Measurements from ENCODE around the gene UBA3. TPM values are rescaled to one million over a fixed set of nuclear protein-coding genes. Genes with fewer than 3 reads are reported as not detected.

Gene UBA3
- total RNA-seq (2021; ENCODE audit: unreplicated experiment) (45.6 TPM), Bru-seq, nascent RNA (percentile 90 among the genes with signal in this experiment), BruChase-seq, experiment 1, labeled RNA remaining after a 6-hour chase (percentile 92 among the genes with signal in this experiment), BruChase-seq, experiment 2, labeled RNA remaining after a 2-hour chase (percentile 94 among the genes with signal in this experiment)
- polyA plus RNA-seq (2012) = 18.8 and 23.5 TPM in 2 replicates
- long read RNA-seq, transcript UBA3-202 (18 exons, 2,154 nt) = major isoform, 51 of 77 reads
- long read RNA-seq, transcript UBA3-201 (17 exons, 2,112 nt) = minor isoform, 6 of 77 reads
- long read RNA-seq, partial matches to known transcripts = 6 of 77 reads
- long read RNA-seq, other reads (novel, unspliced or antisense) = 12 of 77 reads

GRCh38 chr3:69080233-69080920, at the start of gene UBA3:
Gene UBA3 (minus strand): TSS chr3:69080365. CDS start chr3:69080353, 12 bp downstream.
- BruUV-seq (replicated peaks) = no TSS peak
- ChIA-PET POLR2A (no interaction called here), RAD21 (ENCODE audit: low non-redundant PET in 1 of 2, low total read pairs in 2 of 2, uncharacterized antibody in 2 of 2, unreplicated experiment in 2 of 2) (no interaction called here)
- TF ChIP-seq ZFX (IDR thresholded peaks at IDR 0.05) (peak; percentile 35; the same call in 1 of the 2 replicates), CTCF (IDR thresholded peaks at IDR 0.05 in 2 of 3, conservative IDR thresholded peaks at IDR 0.05 in 1 of 3; ENCODE audit: borderline replicate concordance in 1 of 3, insufficient read depth in 1 of 3, low read depth in 2 of 3, low read length in 2 of 3) (no peak), RAD21 (IDR thresholded peaks at IDR 0.05; ENCODE audit: low read depth) (no peak), MAX (IDR thresholded peaks at IDR 0.05) (peak; percentile 60), POLR2AphosphoS5 (IDR thresholded peaks at IDR 0.05; ENCODE audit: low read depth, low read length) (peak; percentile 79), SRF (IDR thresholded peaks at IDR 0.05; ENCODE audit: low read depth) (no peak), CBX3 (IDR thresholded peaks at IDR 0.05; ENCODE audit: low read depth) (no peak), FOSL1 (IDR thresholded peaks at IDR 0.05; ENCODE audit: low read depth) (no peak), REST (IDR thresholded peaks at IDR 0.05; ENCODE audit: low read depth) (no peak), EZH2 (IDR thresholded peaks at IDR 0.05) (no peak), YY1 (IDR thresholded peaks at IDR 0.05; ENCODE audit: extremely low read depth, insufficient replicate concordance, low read depth, low read length) (peak; percentile 98), JUND (IDR thresholded peaks at IDR 0.05) (no peak), SP1 (IDR thresholded peaks at IDR 0.05; ENCODE audit: low read depth) (peak; percentile 30), ELF1 (IDR thresholded peaks at IDR 0.05; ENCODE audit: borderline replicate concordance, low read depth) (no peak), ZNF274 (IDR thresholded peaks at IDR 0.05; ENCODE audit: low read depth, low read length) (no peak), POLR2A (IDR thresholded peaks at IDR 0.05; ENCODE audit: borderline replicate concordance, extremely low read depth, insufficient read depth, insufficient read length) (no peak), SIN3A (IDR thresholded peaks at IDR 0.05; ENCODE audit: low read depth) (peak; percentile 49; the same call in 1 of the 2 replicates)
- TF ChIP-seq, protein P1, sequence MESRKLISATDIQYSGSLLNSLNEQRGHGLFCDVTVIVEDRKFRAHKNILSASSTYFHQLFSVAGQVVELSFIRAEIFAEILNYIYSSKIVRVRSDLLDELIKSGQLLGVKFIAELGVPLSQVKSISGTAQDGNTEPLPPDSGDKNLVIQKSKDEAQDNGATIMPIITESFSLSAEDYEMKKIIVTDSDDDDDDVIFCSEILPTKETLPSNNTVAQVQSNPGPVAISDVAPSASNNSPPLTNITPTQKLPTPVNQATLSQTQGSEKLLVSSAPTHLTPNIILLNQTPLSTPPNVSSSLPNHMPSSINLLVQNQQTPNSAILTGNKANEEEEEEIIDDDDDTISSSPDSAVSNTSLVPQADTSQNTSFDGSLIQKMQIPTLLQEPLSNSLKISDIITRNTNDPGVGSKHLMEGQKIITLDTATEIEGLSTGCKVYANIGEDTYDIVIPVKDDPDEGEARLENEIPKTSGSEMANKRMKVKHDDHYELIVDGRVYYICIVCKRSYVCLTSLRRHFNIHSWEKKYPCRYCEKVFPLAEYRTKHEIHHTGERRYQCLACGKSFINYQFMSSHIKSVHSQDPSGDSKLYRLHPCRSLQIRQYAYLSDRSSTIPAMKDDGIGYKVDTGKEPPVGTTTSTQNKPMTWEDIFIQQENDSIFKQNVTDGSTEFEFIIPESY (IDR thresholded peaks at IDR 0.05; ENCODE audit: extremely low read depth, insufficient replicate concordance, low read length) = no peak

More at GRCh38 chr3:69080233-69080920, at the start of gene UBA3:
- intact Hi-C loops (cut with micrococcal nuclease) = loop anchor here (1.0 to 2.0 kb wide), 2 partner anchors 28 to 68 kb away; partner anchors contain the start of genes EOGT and TMF1
- CTCF ChIA-PET = no interaction called here
- peaks cover 41% of the 10 kb centered on the region for H3K79me2 ChIP-seq (ENCODE audit: insufficient read depth, low read length)
- peaks cover 22 to 45% of the 10 kb centered on the region in 2 experiments for H3K4me1 ChIP-seq (ENCODE audit: control insufficient read depth in 1 of 2, insufficient read depth in 2 of 2, low read length in 2 of 2)
- peak within 1 kb of the TSS; percentile 85 for H3K9ac ChIP-seq (ENCODE audit: low read length)
- peak; percentile 85 for ATAC-seq
- H2AFZ ChIP-seq (ENCODE audit: low read depth, low read length, poor library complexity, severe bottlenecking) = peak within 1 kb of the TSS; percentile 98
- peak; percentile 56 for DNase-seq (ENCODE audit: low read depth, low spot score)
- H3K36me3 ChIP-seq (ENCODE audit: control insufficient read depth in 1 of 2, insufficient read depth in 2 of 2, low read length in 2 of 2) = no peaks in the 10 kb centered on the region
- no peaks in the 10 kb centered on the region for H3K9me3 ChIP-seq (ENCODE audit: control insufficient read depth in 1 of 2, insufficient read depth in 1 of 2, low read depth in 1 of 2, low read length in 2 of 2)
- peak within 1 kb of the TSS; percentile 67 to 78 for H3K4me3 ChIP-seq (replicated peaks in 1 of 2; ENCODE audit: low read depth in 1 of 2, low read length in 2 of 2)
- no peaks in the 10 kb centered on the region for H3K27me3 ChIP-seq (ENCODE audit: insufficient read depth, low read length)
- no peaks in the 10 kb centered on the region for H4K20me1 ChIP-seq (ENCODE audit: insufficient read depth)
- H3K27ac ChIP-seq (ENCODE audit: low read depth, low read length) = peak within 1 kb of the TSS; percentile 60; the same call in 1 of the 2 replicates
- H3K9me2 ChIP-seq (ENCODE audit: insufficient read depth) = no peaks in the 10 kb centered on the region
- H3K4me2 ChIP-seq (ENCODE audit: low read length) = peak within 1 kb of the TSS; percentile 95

Data from HCT116 (cell line).